HG03442 (cell line): ENCODE data around the gene NUBPL.
"Not testable (repeated sequence)": the region's sequence is repeated elsewhere in the genome, so short reads cannot be mapped to it uniquely, and the experiment has no call there.

Experiments used
- ATAC-seq: cut with Tn5 transposase; IDR thresholded peaks from one replicate; pipeline ENCODE4 v1.9.1; 2021; ENCODE audit warnings: mild to moderate bottlenecking, moderate library complexity; ENCODE audit not compliant: unreplicated experiment

The NUBPL gene

GRCh38 chr14:31578266-31578665 lies 17.1 kb downstream of the NUBPL start:
- ATAC-seq: no peak

- no peak for ATAC-seq
These were observed 17.7 kb downstream of the NUBPL start for GRCh38 chr14:31578792-31579501.

GRCh38 chr14:31580234-31580633 lies 19.0 kb downstream of the NUBPL start:
- no peak for ATAC-seq

DNA sequence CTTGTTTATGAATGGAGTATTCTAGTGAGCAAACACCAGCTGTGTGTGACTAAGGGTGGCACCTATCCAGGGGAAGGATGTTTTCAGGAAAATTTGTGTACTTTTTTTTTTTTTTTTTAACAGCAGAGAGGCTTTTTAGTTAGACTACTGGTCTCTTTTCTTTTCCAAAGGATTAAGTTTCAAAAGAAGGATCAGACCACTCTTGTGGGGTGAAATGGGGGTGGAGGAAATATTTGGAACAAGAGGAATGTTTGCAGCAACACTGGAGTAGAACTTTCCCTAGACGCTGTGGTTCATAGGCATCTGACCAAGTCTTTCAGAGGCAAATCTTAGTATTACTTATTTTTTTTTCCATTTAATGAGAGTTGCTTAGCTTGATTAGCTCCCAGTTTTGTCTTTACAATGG lies 21.1 kb downstream of the NUBPL start:
- ATAC-seq: no peak

- no peak for ATAC-seq
These were observed 21.7 kb downstream of the NUBPL start for GRCh38 chr14:31582836-31583452.

DNA sequence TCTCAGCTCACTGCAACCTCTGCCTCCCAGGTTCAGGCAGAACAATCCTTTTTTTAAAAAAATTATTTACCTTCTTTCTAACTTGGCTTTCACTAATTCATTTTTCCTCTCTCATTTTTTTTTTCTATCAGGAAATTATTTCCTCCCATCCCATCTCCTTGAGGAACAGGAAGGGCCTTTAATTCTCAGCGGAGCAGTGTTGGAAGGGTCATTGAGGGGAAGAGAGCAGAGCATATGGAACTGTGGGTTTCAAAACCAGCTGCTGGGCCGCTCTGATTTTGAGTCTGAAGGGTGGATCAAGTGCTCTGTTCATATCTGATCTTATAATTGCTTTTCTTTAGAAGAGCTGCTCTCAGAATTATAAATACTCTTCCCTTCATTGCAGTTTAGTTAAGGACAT lies 29.0 kb downstream of the NUBPL start:
- no peak for ATAC-seq

- no peak for ATAC-seq
These were observed 30.9 kb downstream of the NUBPL start for GRCh38 chr14:31592122-31592521.

DNA sequence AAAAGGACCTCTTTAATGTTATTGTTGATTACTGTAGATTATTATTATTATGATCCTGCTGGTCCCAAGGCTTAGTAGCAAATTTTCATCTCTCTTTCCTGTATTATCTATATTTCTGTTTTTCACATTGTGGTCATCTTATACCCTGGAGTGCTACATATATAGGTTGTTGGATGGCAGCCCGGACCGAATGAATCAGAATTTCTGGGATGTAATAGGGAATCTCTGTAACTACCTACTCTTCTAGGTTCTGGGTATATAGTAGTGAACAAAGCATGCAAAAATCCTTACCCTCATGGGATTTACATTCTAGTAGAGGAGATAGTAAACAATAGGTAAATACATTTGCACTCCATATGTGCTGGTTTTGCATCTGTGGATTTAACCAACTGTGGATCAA lies 31.4 kb downstream of the NUBPL start:
- ATAC-seq: no peak

DNA sequence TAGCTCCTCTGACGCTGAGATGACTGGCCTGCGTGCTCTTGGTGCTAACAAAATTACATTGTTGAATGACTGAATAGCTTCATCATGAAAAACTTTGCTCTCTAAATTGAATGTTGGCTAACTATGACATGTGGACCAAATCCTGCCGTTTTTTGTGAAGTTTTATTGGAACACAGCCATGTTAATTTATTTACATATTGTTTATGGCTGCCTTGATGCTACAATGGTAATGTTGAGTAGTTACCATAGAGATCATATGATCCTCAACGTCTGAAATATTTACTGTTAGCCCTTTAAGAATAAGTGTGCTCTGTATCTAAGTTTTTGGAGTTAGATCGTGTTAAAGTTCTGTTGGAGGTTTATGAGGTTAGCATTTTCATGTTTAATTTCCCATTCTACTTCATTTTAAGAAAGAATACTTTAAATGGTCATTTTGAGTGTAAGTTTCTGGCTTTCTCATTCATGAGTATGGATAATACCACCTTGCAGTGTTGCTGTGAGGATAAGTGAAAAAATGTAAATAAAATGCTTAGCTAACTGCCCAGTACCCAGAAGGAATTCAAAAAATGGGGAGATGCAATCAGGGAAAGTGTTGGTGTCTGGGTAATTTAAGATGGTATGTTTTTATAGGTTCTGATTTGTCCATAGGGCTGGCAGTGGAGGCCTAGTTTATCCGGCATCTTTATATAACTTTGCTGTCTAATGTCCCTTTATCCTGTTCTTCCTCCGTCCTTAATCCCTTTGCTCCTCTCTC lies 35.3 kb downstream of the NUBPL start:
- ATAC-seq: no peak

DNA sequence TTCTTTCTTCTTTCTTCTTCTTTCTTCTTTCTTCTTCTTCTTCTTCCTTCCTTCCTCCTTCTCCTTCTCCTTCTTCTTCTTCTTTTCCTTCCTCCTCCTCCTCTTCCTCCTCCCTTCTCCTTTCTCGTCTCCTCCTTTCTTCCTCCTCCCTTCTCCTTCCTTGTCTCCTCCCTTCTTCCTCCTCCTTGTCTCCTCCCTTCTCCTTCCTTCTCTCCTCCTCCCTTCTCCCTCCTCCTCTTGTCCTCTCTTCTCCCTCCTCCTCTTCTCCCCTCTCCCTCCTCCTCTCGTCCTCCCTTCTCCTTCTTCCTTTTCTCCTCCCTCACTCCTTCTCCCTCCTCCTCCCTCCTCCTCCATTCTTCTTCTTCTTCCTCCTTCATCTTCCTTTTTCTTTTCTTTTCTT lies 44.5 kb downstream of the NUBPL start:
- no peak for ATAC-seq

- no peak for ATAC-seq
These were observed 50.7 kb downstream of the NUBPL start for GRCh38 chr14:31611778-31612433.

DNA sequence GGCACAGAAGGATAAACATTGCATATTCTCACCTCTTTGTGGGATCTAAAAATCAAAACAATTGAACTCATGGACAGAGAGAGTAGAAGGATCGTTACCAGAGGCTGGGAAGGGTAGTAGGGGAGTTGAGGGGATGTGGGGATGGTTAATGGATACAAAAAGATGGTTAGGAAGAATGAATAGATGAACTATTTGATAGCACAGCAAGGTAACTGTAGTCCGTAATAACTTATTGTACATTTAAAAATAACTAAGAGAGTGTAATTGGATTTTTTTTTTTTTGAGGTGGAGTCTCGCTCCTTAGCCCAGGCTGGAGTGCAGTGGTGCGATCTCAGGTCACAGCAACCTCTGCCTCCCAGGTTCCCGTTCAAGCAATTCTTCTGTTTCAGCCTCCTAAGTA lies 52.0 kb downstream of the NUBPL start:
- ATAC-seq: no peak

DNA sequence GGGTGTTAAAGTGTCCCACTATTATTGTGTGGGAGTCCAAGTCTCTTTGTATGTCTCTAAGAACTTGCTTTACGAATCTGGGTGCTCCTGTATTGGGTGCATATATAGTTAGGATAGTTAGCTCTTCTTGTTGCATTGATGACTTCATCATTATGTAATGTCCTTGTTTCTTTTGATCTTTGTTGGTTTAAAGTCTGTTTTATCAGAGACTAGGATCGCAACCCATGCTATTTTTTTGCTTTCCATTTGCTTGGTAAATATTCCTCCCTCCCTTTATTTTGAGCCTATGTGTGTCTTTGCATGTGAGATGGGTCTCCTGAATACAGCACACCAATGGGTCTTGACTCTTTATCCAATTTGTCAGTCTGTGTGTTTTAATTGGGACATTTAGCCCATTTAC lies 57.7 kb downstream of the NUBPL start:
- not testable (repeated sequence) for ATAC-seq

DNA sequence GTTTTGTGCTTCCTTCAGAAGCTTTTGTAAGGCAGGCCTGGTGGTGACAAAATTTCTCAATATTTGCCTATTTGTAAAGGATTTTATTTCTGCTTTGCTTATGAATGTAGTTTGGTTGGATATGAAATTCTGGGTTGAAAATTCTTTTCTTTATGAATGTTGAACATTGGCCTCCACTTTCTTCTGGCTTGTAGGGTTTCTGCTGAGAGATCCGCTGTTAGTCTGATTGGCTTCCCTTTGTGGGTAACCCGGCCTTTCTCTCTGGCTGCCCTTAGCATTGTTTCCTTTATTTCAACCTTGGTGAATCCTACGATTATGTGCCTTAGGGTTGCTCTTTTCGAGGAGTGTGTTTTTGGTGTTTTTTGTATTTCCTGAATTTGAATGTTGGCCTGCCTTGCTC lies 58.2 kb downstream of the NUBPL start:
- ATAC-seq: no peak

GRCh38 chr14:31620898-31621297 lies 59.7 kb downstream of the NUBPL start:
- not testable (repeated sequence) for ATAC-seq

GRCh38 chr14:31622060-31622459 lies 60.9 kb downstream of the NUBPL start:
- no peak for ATAC-seq

DNA sequence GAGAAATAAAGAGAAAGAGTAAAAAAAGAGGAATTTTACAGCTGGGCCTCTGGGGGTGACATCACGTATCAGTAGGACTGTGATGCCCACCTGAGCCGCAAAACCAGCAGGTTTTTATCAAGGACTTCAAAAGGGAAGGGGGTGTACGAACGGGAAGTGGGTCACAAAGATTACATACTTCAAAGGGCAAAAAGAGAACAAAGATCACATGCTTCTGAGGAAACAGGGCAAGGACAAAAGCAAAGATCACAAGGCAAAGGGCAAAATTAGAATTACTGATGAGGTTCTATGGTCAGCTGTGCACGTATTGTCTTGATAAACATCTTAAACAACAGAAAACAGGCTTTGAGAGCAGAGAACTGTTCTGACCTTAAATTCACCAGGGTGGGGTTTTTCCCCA lies 91.7 kb downstream of the NUBPL start:
- not testable (repeated sequence) for ATAC-seq

GRCh38 chr14:31657917-31658316 lies 96.7 kb downstream of the NUBPL start:
- ATAC-seq: no peak

GRCh38 chr14:31659278-31659677 lies 98.1 kb downstream of the NUBPL start:
- ATAC-seq: no peak

- no peak for ATAC-seq
These were observed 99.0 kb downstream of the NUBPL start for GRCh38 chr14:31660191-31660590.

- ATAC-seq: no peak
These were observed 99.5 kb downstream of the NUBPL start for GRCh38 chr14:31660728-31661127.

- no peak for ATAC-seq
These were observed 107.1 kb downstream of the NUBPL start for GRCh38 chr14:31668348-31668747.
